ENCODE measurements around the gene GOLGA6L7. TPM values are rescaled to one million over a fixed set of nuclear protein-coding genes. Genes with fewer than 3 reads are reported as not detected.
"Not testable (repeated sequence)": the region's sequence is repeated elsewhere in the genome, so short reads cannot be mapped to it uniquely, and the experiment has no call there.

The GOLGA6L7 gene
- total RNA-seq (2014; rRNA removed; shearing (Covaris generic)): not detected in 2 replicates
- 0.23 and 0.47 TPM in 2 replicates for polyA plus RNA-seq (2016; fragmentation: Nextera tagmentation; extraction: Ambion mirVana)
- long read RNA-seq: 0 reads

GRCh38 chr15:28848521-28848920 lies at the start of gene GOLGA6L7:
Gene GOLGA6L7 (minus strand): TSS chr15:28848644. CDS start chr15:28848549, 95 bp downstream.
- not testable (repeated sequence) for H3K27ac ChIP-seq (ENCODE audit: low read depth); H3F3A ChIP-seq (replicated peaks; ENCODE audit: low read depth); H3K79me2 ChIP-seq (replicated peaks; ENCODE audit: insufficient read depth); H3K27me3 ChIP-seq (ENCODE audit: insufficient read depth); H4K20me1 ChIP-seq (replicated peaks; ENCODE audit: insufficient read depth); H3K4me3 Mint-ChIP-seq; H3K4me3 ChIP-seq; H3K4me2 ChIP-seq; H3K4me1 ChIP-seq (ENCODE audit: insufficient read depth); H3K4me1 Mint-ChIP-seq; H2AFZ ChIP-seq; H3K36me3 ChIP-seq (ENCODE audit: insufficient read depth); ATAC-seq; H3K27ac Mint-ChIP-seq; H3K27me3 Mint-ChIP-seq (ENCODE audit: insufficient read depth, low read depth, poor library complexity); H3K9me2 ChIP-seq (ENCODE audit: insufficient read depth)
- H3K9me3 Mint-ChIP-seq: peaks cover 19% of the 10 kb centered on the region
- H3K36me3 Mint-ChIP-seq (ENCODE audit: low read depth): peaks cover 16% of the 10 kb centered on the region
- DNase-seq (ENCODE audit: low spot score): peak; percentile 36

- no peaks in the 10 kb centered on the region for H3K36me3 ChIP-seq (ENCODE audit: insufficient read depth)
- Mint-ChIP-seq H3K36me3 (ENCODE audit: low read depth) (peaks cover 24% of the 10 kb centered on the region), H3K9me3 (peaks cover 24% of the 10 kb centered on the region), H3K4me1 (peaks cover 4% of the 10 kb centered on the region; the same call in 2 of the 3 replicates), H3K27me3 (ENCODE audit: insufficient read depth, low read depth, poor library complexity) (peaks cover 9% of the 10 kb centered on the region), H3K4me3 (no peak overlapping the region), H3K27ac (no peak overlapping the region)
- no peak overlapping the region for H3K27ac ChIP-seq (ENCODE audit: low read depth)
- 0 out of 2 replicates have a peak, but pooled peaks cover 6% of the 10 kb centered on the region for H3K79me2 ChIP-seq (replicated peaks; ENCODE audit: insufficient read depth)
- no peak overlapping the region for H3K4me2 ChIP-seq
- ATAC-seq (no peak), DNase-seq (ENCODE audit: low spot score) (no peak)
- H3K4me3 ChIP-seq: no peak overlapping the region
- no peaks in the 10 kb centered on the region for H3K4me1 ChIP-seq (ENCODE audit: insufficient read depth)
- no peaks in the 10 kb centered on the region for H4K20me1 ChIP-seq (replicated peaks; ENCODE audit: insufficient read depth)
- no peaks in the 10 kb centered on the region for H3K27me3 ChIP-seq (ENCODE audit: insufficient read depth)
- H3K9me2 ChIP-seq (ENCODE audit: insufficient read depth): no peaks in the 10 kb centered on the region
- no peaks in the 10 kb centered on the region for H3F3A ChIP-seq (replicated peaks; ENCODE audit: low read depth)
- no peak overlapping the region for H2AFZ ChIP-seq
- TF ChIP-seq CTCF (conservative IDR thresholded peaks at IDR 0.05; ENCODE audit: low read depth in 2 of 2) (no peak), REST (IDR thresholded peaks at IDR 0.05; ENCODE audit: unreplicated experiment) (no peak), STAT1 (IDR thresholded peaks at IDR 0.05; ENCODE audit: unreplicated experiment) (no peak), ETS1 (IDR thresholded peaks at IDR 0.05) (no peak), ZNF114 (CRISPR knock-in tag; IDR thresholded peaks at IDR 0.05) (no peak), POLR2AphosphoS5 (IDR thresholded peaks at IDR 0.05; ENCODE audit: low read depth) (no peak), ZNF462 (CRISPR knock-in tag; IDR thresholded peaks at IDR 0.05) (no peak), EZH2phosphoT487 (IDR thresholded peaks at IDR 0.05; ENCODE audit: unreplicated experiment) (no peak)
Measured at GRCh38 chr15:28897861-28898585, 49.6 kb upstream of the GOLGA6L7 start.

Data from GM23338 (cell line).